ENCODE results near the gene TNNC1. TPM values are rescaled to one million over a fixed set of nuclear protein-coding genes. Genes with fewer than 3 reads are reported as not detected.

The TNNC1 gene
- total RNA-seq, 2 experiments from 2014 or later = 5.3 to 6.6 TPM

DNA sequence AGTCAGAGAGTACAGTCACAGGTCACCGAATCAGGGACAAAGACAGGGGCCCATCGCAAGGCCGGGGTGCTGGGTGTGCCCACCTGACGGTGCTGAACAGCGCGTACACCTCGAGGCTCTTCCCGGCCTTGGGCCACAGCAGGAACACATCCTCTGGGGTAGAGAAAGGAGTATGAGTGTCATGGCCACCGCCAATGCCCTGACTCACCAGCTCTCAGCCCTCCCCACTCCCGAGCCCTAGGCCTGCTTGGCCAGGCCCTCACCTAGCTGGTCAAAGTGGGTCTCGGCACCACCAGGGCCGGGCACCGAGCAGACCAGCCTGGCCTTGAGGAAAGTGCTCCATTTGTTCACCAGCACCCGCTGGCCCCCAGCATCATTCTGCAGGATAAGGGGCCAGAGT is 13.2 kb downstream of the TNNC1 start:
- no peaks in the 10 kb centered on the region for H3K36me3 Mint-ChIP-seq (ENCODE audit: low read depth)
- no peaks in the 10 kb centered on the region for H3K9me3 Mint-ChIP-seq
- Histone ChIP-seq H3K27ac (ENCODE audit: low read depth in 1 of 2, low read length in 2 of 2) (no peak overlapping the region), H3K4me1 (ENCODE audit: insufficient read depth, low read length) (peaks cover 19% of the 10 kb centered on the region), H3K4me3 (ENCODE audit: low read length) (no peak overlapping the region), H3K27me3 (ENCODE audit: control insufficient read depth in 1 of 2, insufficient read depth in 2 of 2, low read length in 2 of 2) (no peaks in the 10 kb centered on the region), H3K9me3 (ENCODE audit: control insufficient read depth in 1 of 2, insufficient read depth in 1 of 2, low read length in 2 of 2) (no peaks in the 10 kb centered on the region), H3K36me3 (ENCODE audit: insufficient read depth, low read length) (no peaks in the 10 kb centered on the region)
- H3K27me3 Mint-ChIP-seq = no peaks in the 10 kb centered on the region
- CTCF ChIA-PET = interaction anchor here (0.9 kb wide), 1 partner anchor 36 kb away, joined by 3 read pairs; no protein-coding TSS in a partner anchor
- no peak overlapping the region for H3K4me3 Mint-ChIP-seq
- H3K27ac Mint-ChIP-seq = no peak overlapping the region
- ATAC-seq (ENCODE audit: poor library complexity) (no peak), DNase-seq (no peak)
- intact Hi-C loops (cut with DNase I, micrococcal nuclease) = loop anchor here in 1 of 2 experiments (10.0 kb wide), 1 partner anchor 156 kb away; the partner anchor contains the start of gene GLYCTK
- TF ChIP-seq CTCF (IDR thresholded peaks at IDR 0.05) = no peak
- peaks cover 6% of the 10 kb centered on the region for H3K4me1 Mint-ChIP-seq (ENCODE audit: low read depth)
- POLR2A ChIA-PET = no interaction called here

DNA sequence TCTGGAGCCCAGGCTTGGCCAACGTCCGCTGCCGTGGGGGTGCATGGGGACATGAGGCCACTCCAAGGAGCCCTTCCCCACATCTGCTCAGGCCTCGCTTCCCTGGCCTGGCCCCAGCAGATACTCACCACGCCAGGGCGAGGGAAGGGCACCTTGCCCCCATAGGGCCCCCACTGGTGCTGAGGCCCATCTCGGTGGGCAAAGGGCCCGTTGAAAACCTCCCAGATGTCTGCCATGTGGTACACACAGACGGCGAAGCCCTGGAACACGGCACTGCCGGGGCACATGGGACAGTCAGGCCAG is 13.6 kb downstream of the TNNC1 start:
- DNase-seq (no peak), ATAC-seq (ENCODE audit: poor library complexity) (no peak)
- no peaks in the 10 kb centered on the region for H3K36me3 Mint-ChIP-seq (ENCODE audit: low read depth)
- H3K27me3 Mint-ChIP-seq = no peaks in the 10 kb centered on the region
- Histone ChIP-seq H3K4me3 (ENCODE audit: low read length) (no peak overlapping the region), H3K4me1 (ENCODE audit: insufficient read depth, low read length) (peaks cover 14% of the 10 kb centered on the region), H3K27me3 (ENCODE audit: control insufficient read depth in 1 of 2, insufficient read depth in 2 of 2, low read length in 2 of 2) (no peaks in the 10 kb centered on the region), H3K9me3 (ENCODE audit: control insufficient read depth in 1 of 2, insufficient read depth in 1 of 2, low read length in 2 of 2) (no peaks in the 10 kb centered on the region), H3K27ac (ENCODE audit: low read depth in 1 of 2, low read length in 2 of 2) (no peak overlapping the region), H3K36me3 (ENCODE audit: insufficient read depth, low read length) (no peaks in the 10 kb centered on the region)
- ChIA-PET CTCF (no interaction called here), POLR2A (no interaction called here)
- H3K9me3 Mint-ChIP-seq = no peaks in the 10 kb centered on the region
- H3K4me1 Mint-ChIP-seq (ENCODE audit: low read depth) = peaks cover 3% of the 10 kb centered on the region
- H3K27ac Mint-ChIP-seq = no peak overlapping the region
- no peak for TF ChIP-seq CTCF (IDR thresholded peaks at IDR 0.05)
- intact Hi-C loops (cut with DNase I, micrococcal nuclease) = loop anchor here in 1 of 2 experiments (10.0 kb wide), 1 partner anchor 155 kb away; the partner anchor contains the start of gene GLYCTK
- H3K4me3 Mint-ChIP-seq = no peak overlapping the region

- DNase-seq (no peak), ATAC-seq (ENCODE audit: poor library complexity) (no peak)
- CTCF ChIA-PET = no interaction called here
- Mint-ChIP-seq H3K4me3 (no peak overlapping the region), H3K27me3 (no peaks in the 10 kb centered on the region), H3K27ac (no peak overlapping the region), H3K4me1 (ENCODE audit: low read depth) (no peaks in the 10 kb centered on the region), H3K36me3 (ENCODE audit: low read depth) (no peaks in the 10 kb centered on the region), H3K9me3 (no peaks in the 10 kb centered on the region)
- no peak for TF ChIP-seq CTCF (IDR thresholded peaks at IDR 0.05)
- intact Hi-C loops (cut with DNase I, micrococcal nuclease) = loop anchor here in 1 of 2 experiments (10.0 kb wide), 1 partner anchor 155 kb away; the partner anchor contains the start of gene GLYCTK
- Histone ChIP-seq H3K4me1 (ENCODE audit: insufficient read depth, low read length) (peaks cover 11% of the 10 kb centered on the region), H3K4me3 (ENCODE audit: low read length) (no peak overlapping the region), H3K27me3 (ENCODE audit: control insufficient read depth in 1 of 2, insufficient read depth in 2 of 2, low read length in 2 of 2) (no peaks in the 10 kb centered on the region), H3K9me3 (ENCODE audit: control insufficient read depth in 1 of 2, insufficient read depth in 1 of 2, low read length in 2 of 2) (no peaks in the 10 kb centered on the region), H3K36me3 (ENCODE audit: insufficient read depth, low read length) (no peaks in the 10 kb centered on the region), H3K27ac (ENCODE audit: low read depth in 1 of 2, low read length in 2 of 2) (no peak overlapping the region)
- POLR2A ChIA-PET = no interaction called here
Observed at GRCh38 chr3:52439426-52440248, 14.2 kb downstream of the TNNC1 start.

Data from CD4-positive, alpha-beta T cell (primary cell).